ENCODE data around the gene SP140L.

GRCh38 chr2:230335461-230335863 is 8.5 kb downstream of the SP140L start:
- TF ChIP-seq, protein P1, sequence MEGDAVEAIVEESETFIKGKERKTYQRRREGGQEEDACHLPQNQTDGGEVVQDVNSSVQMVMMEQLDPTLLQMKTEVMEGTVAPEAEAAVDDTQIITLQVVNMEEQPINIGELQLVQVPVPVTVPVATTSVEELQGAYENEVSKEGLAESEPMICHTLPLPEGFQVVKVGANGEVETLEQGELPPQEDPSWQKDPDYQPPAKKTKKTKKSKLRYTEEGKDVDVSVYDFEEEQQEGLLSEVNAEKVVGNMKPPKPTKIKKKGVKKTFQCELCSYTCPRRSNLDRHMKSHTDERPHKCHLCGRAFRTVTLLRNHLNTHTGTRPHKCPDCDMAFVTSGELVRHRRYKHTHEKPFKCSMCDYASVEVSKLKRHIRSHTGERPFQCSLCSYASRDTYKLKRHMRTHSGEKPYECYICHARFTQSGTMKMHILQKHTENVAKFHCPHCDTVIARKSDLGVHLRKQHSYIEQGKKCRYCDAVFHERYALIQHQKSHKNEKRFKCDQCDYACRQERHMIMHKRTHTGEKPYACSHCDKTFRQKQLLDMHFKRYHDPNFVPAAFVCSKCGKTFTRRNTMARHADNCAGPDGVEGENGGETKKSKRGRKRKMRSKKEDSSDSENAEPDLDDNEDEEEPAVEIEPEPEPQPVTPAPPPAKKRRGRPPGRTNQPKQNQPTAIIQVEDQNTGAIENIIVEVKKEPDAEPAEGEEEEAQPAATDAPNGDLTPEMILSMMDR (IDR thresholded peaks at IDR 0.05), result no peak
- no peak for TF ChIP-seq ZFX (IDR thresholded peaks at IDR 0.05; ENCODE audit: borderline replicate concordance)
